Neuronal stem cell (in vitro differentiated cells): ENCODE data around the gene GAD1.

Experiments used
- DNase-seq: peaks from one replicate; pipeline ENCODE4 v3.0.0-alpha.2; 2013; ENCODE audit warnings: low spot score
- H2AFZ ChIP-seq: one replicate; pipeline ENCODE4 v1.6.1; 2013; ENCODE audit warnings: mild to moderate bottlenecking, low read length, inconsistent platforms
- H2AK5ac ChIP-seq: 2 replicates; pipeline ENCODE4 v1.6.1; 2013; ENCODE audit warnings: low read depth, mild to moderate bottlenecking, inconsistent platforms, low read length, moderate library complexity, mixed read lengths
- H2BK120ac ChIP-seq: 2 replicates; pipeline ENCODE4 v1.6.1; 2013; ENCODE audit warnings: low read depth, mild to moderate bottlenecking, inconsistent platforms, low read length, moderate library complexity, mixed read lengths
- H2BK12ac ChIP-seq: one replicate; pipeline ENCODE4 v1.6.1; 2013; ENCODE audit warnings: low read length, inconsistent platforms
- H2BK15ac ChIP-seq: 2 replicates; pipeline ENCODE4 v1.6.1; 2013; ENCODE audit warnings: mild to moderate bottlenecking, low read length, inconsistent platforms, mixed read lengths
- H2BK5ac ChIP-seq: one replicate; pipeline ENCODE4 v1.6.1; 2013; ENCODE audit warnings: inconsistent platforms, mild to moderate bottlenecking, low read length, moderate library complexity
- H3K14ac ChIP-seq: one replicate; pipeline ENCODE4 v1.6.1; 2013; ENCODE audit warnings: low read length, inconsistent platforms
- H3K18ac ChIP-seq: 2 replicates; pipeline ENCODE4 v1.6.1; 2013; ENCODE audit warnings: low read length, inconsistent platforms
- H3K23ac ChIP-seq: 2 replicates; pipeline ENCODE4 v1.6.1; 2013; ENCODE audit warnings: low read depth, mild to moderate bottlenecking, mixed read lengths, low read length, inconsistent platforms; ENCODE audit not compliant: poor library complexity
- H3K27ac ChIP-seq: replicated peaks from 3 replicates; pipeline ENCODE4 v1.5.1; 2013; ENCODE audit warnings: low read length, inconsistent platforms
- H3K27me3 ChIP-seq, 3 experiments: 2 replicates each; pipeline ENCODE4 v1.6.1; 2013; ENCODE audit warnings: low read length in 3 of 3, mild to moderate bottlenecking in 2 of 3, inconsistent platforms in 1 of 3, low read depth in 1 of 3, mixed read lengths in 1 of 3, moderate library complexity in 1 of 3; ENCODE audit not compliant: control insufficient read depth in 3 of 3, insufficient read depth in 3 of 3
- H3K36me3 ChIP-seq, 2 donors: replicated peaks in 1 of 2; 2 replicates each; pipeline ENCODE4 v1.6.1; 2013; ENCODE audit warnings: low read length in 2 of 2; ENCODE audit not compliant: control insufficient read depth in 2 of 2, insufficient read depth in 2 of 2
- H3K4ac ChIP-seq: 2 replicates; pipeline ENCODE4 v1.6.1; 2013; ENCODE audit warnings: inconsistent platforms, mild to moderate bottlenecking, low read length, moderate library complexity
- H3K4me1 ChIP-seq, 2 donors: 1 replicate in 1 of 2; 2 replicates in 1 of 2; pipeline ENCODE4 v1.6.1; 2013; ENCODE audit warnings: low read length in 2 of 2, low read depth in 1 of 2; ENCODE audit not compliant: control insufficient read depth in 2 of 2, insufficient read depth in 1 of 2
- H3K4me2 ChIP-seq: one replicate; pipeline ENCODE4 v1.6.1; 2013; ENCODE audit warnings: mild to moderate bottlenecking, low read length, inconsistent platforms; ENCODE audit not compliant: insufficient read depth, poor library complexity, severe bottlenecking
- H3K4me3 ChIP-seq, 2 donors: 2 replicates each; pipeline ENCODE4 v1.5.1; 2013; ENCODE audit warnings: low read length in 2 of 2, mild to moderate bottlenecking in 2 of 2, inconsistent platforms in 1 of 2, moderate library complexity in 1 of 2
- H3K79me1 ChIP-seq: one replicate; pipeline ENCODE4 v1.6.1; 2013; ENCODE audit warnings: low read depth, mild to moderate bottlenecking, inconsistent platforms, low read length, moderate library complexity
- H3K9ac ChIP-seq: one replicate; pipeline ENCODE4 v1.6.1; 2013; ENCODE audit warnings: mild to moderate bottlenecking, low read depth, low read length, inconsistent platforms; ENCODE audit not compliant: poor library complexity
- H3K9me3 ChIP-seq, 2 donors: replicated peaks in 1 of 2; 2 replicates each; pipeline versions ENCODE3 to v1.6.1; 2013; ENCODE audit warnings: low read length in 2 of 2, mild to moderate bottlenecking in 2 of 2, inconsistent platforms in 1 of 2, low read depth in 1 of 2, mixed read lengths in 1 of 2, moderate library complexity in 1 of 2; ENCODE audit not compliant: control insufficient read depth in 2 of 2, insufficient read depth in 1 of 2
- H4K8ac ChIP-seq: one replicate; pipeline ENCODE4 v1.6.1; 2013; ENCODE audit warnings: low read depth, mild to moderate bottlenecking, inconsistent platforms, low read length, moderate library complexity
- H4K91ac ChIP-seq: one replicate; pipeline ENCODE4 v1.6.1; 2013; ENCODE audit warnings: low read length, low read depth, mild to moderate bottlenecking, inconsistent platforms; ENCODE audit not compliant: poor library complexity
- WGBS, 2 donors: extraction: QIAGEN DNeasy Blood & Tissue Kit; methylation state at CpG; one replicate each; pipeline ENCODE4 v1.1.7; 2013; ENCODE audit warnings: missing lambda C conversion rate in 2 of 2, mixed read lengths in 1 of 2; ENCODE audit not compliant: insufficient read length in 2 of 2, insufficient replicate concordance in 1 of 2; ENCODE audit errors: extremely low coverage in 2 of 2; 5-methylcytosine and 5-hydroxymethylcytosine counted together

The GAD1 gene

GRCh38 chr2:170848587-170848986, 31.9 kb downstream of the GAD1 start:
- H3K18ac ChIP-seq = no peak overlapping the region
- H2BK12ac ChIP-seq = no peak overlapping the region
- H3K4ac ChIP-seq = no peak overlapping the region
- no peak for DNase-seq
- no peak overlapping the region for H2BK15ac ChIP-seq
- no peak overlapping the region for H3K4me3 ChIP-seq
- H2AFZ ChIP-seq = no peak overlapping the region
- no peaks in the 10 kb centered on the region for H3K79me1 ChIP-seq
- H4K91ac ChIP-seq = no peak overlapping the region
- H3K14ac ChIP-seq = no peak overlapping the region
- H3K23ac ChIP-seq = no peak overlapping the region
- H3K4me2 ChIP-seq = no peak overlapping the region
- no peak overlapping the region for H3K9ac ChIP-seq
- H3K36me3 ChIP-seq = no peaks in the 10 kb centered on the region
- H3K27ac ChIP-seq = no peak overlapping the region
- H3K27me3 ChIP-seq = peaks cover 0 to 2% (median 0%) of the 10 kb centered on the region in 3 experiments
- H3K9me3 ChIP-seq = no peaks in the 10 kb centered on the region
- WGBS, 2 donors = no CpG with 5 or more reads among the region's 2 CpGs
- H2BK120ac ChIP-seq = no peak overlapping the region
- H4K8ac ChIP-seq = no peak overlapping the region
- no peak overlapping the region for H2AK5ac ChIP-seq
- no peak overlapping the region for H2BK5ac ChIP-seq
- peaks cover 0 to 3% of the 10 kb centered on the region in 2 donors for H3K4me1 ChIP-seq

- Histone ChIP-seq H3K27ac (no peak overlapping the region), H3K4me1 (peaks cover 0 to 3% of the 10 kb centered on the region in 2 donors), H2BK5ac (no peak overlapping the region), H3K14ac (no peak overlapping the region), H3K27me3 (peaks cover 0 to 2% (median 0%) of the 10 kb centered on the region in 3 experiments), H3K36me3 (no peaks in the 10 kb centered on the region), H2BK15ac (no peak overlapping the region), H3K79me1 (no peaks in the 10 kb centered on the region), H3K4me3 (peak overlapping the region in 1 of 2 donors; percentile 22), H4K91ac (no peak overlapping the region), H2BK120ac (no peak overlapping the region), H3K23ac (no peak overlapping the region), H3K9me3 (no peaks in the 10 kb centered on the region), H4K8ac (no peak overlapping the region), H3K18ac (no peak overlapping the region), H3K4me2 (no peak overlapping the region), H3K9ac (no peak overlapping the region), H2BK12ac (no peak overlapping the region), H2AFZ (no peak overlapping the region), H3K4ac (no peak overlapping the region), H2AK5ac (no peak overlapping the region)
- no CpG with 5 or more reads among the region's 3 CpGs for WGBS, 2 donors
- DNase-seq = no peak
These were observed 33.6 kb downstream of the GAD1 start for GRCh38 chr2:170850251-170850650.

GRCh38 chr2:170851635-170852034, 34.9 kb downstream of the GAD1 start:
- no peak overlapping the region for H2BK15ac ChIP-seq
- no peak overlapping the region for H3K4ac ChIP-seq
- no peak overlapping the region for H3K14ac ChIP-seq
- H3K36me3 ChIP-seq = no peaks in the 10 kb centered on the region
- no peaks in the 10 kb centered on the region for H3K9me3 ChIP-seq
- H3K4me3 ChIP-seq = no peak overlapping the region
- H3K23ac ChIP-seq = no peak overlapping the region
- no peak overlapping the region for H4K91ac ChIP-seq
- no peak overlapping the region for H3K27ac ChIP-seq
- H3K18ac ChIP-seq = no peak overlapping the region
- H2BK5ac ChIP-seq = no peak overlapping the region
- no peak overlapping the region for H2BK12ac ChIP-seq
- H3K4me2 ChIP-seq = no peak overlapping the region
- H3K79me1 ChIP-seq = no peaks in the 10 kb centered on the region
- H2AFZ ChIP-seq = no peak overlapping the region
- H3K27me3 ChIP-seq = peaks cover 0 to 2% (median 0%) of the 10 kb centered on the region in 3 experiments
- WGBS, 2 donors = no CpG with 5 or more reads among the region's 1 CpG
- H2BK120ac ChIP-seq = no peak overlapping the region
- H4K8ac ChIP-seq = no peak overlapping the region
- H2AK5ac ChIP-seq = no peak overlapping the region
- no peak overlapping the region for H3K9ac ChIP-seq
- H3K4me1 ChIP-seq = peaks cover 0 to 3% of the 10 kb centered on the region in 2 donors
- no peak for DNase-seq

DNA sequence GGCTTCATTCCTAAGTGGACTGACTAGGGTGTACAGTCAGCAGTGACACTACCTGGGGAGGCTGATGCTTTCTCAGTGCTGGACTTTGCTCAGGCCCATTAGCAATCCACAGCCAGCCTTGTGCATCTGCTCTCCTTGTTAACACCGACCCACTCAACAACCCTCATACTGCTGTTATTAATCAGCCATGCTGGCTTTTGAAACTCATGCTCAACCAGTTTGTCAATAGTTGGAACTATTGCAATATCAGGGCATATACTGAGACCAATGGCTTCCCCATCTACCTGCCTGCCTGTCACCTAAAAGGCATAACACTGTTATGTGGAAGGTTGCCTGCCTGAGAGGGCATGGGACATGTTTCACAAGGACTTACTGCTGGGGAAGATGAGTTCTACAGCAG, 39.4 kb downstream of the GAD1 start:
- WGBS, 2 donors = no CpG with 5 or more reads among the region's 1 CpG
- no peaks in the 10 kb centered on the region for H3K36me3 ChIP-seq
- H3K18ac ChIP-seq = no peak overlapping the region

More for the DNA sequence above, 39.4 kb downstream of the GAD1 start:
- H4K91ac ChIP-seq = no peak overlapping the region
- no peaks in the 10 kb centered on the region for H3K27me3 ChIP-seq
- H2AK5ac ChIP-seq = no peak overlapping the region
- H3K27ac ChIP-seq = no peak overlapping the region
- no peak for DNase-seq
- H3K9me3 ChIP-seq = no peaks in the 10 kb centered on the region
- H4K8ac ChIP-seq = no peak overlapping the region
- no peak overlapping the region for H3K4me3 ChIP-seq
- H3K23ac ChIP-seq = no peak overlapping the region
- H2BK12ac ChIP-seq = no peak overlapping the region
- H2BK15ac ChIP-seq = no peak overlapping the region
- no peaks in the 10 kb centered on the region for H3K79me1 ChIP-seq
- H3K4me2 ChIP-seq = no peak overlapping the region
- no peak overlapping the region for H3K14ac ChIP-seq
- no peak overlapping the region for H3K9ac ChIP-seq
- H2AFZ ChIP-seq = no peak overlapping the region
- H2BK5ac ChIP-seq = no peak overlapping the region
- H2BK120ac ChIP-seq = no peak overlapping the region
- H3K4me1 ChIP-seq = peaks cover 0 to 2% of the 10 kb centered on the region in 2 donors
- no peak overlapping the region for H3K4ac ChIP-seq
